ENCODE results near the gene SLC2A9.

Gene SLC2A9

DNA sequence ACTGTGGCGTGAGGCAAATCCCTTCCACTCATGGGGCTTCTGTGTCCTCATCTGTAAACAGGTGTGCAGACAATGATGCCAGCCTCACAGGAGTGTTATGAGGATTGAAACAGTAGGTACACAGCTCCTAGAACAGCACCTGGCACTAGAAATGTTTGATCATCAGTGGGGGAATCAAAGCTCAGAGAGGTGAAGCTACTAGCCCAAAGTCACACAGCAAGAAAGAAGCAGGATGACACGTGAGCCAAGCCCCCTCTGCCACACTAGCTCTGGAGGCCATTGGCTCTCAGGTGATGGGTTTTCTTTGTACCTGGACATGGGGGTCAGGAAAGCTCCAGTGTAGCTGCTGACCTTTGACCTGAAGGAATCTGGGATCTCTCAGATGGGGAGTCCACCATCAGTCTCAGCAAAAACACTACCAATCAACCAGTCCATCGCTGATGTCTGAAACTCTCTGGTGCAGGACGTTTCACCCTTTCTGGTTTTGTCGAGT, 13.4 kb upstream of the SLC2A9 start:
- Histone ChIP-seq H3K27ac (peak overlapping the region in 9 of 11 experiments; percentile 56 to 79 (median 73); a peak in 14 of 22 replicates), H3K4me3 (no peak overlapping the region), H3K4me2 (peak overlapping the region in 10 of 11 experiments; percentile 77 to 92 (median 86); a peak in 18 of 22 replicates), H3K4me1 (peaks cover 41 to 53% (median 45%) of the 10 kb centered on the region in 10 experiments), H3K9me3 (replicated peaks in 1 of 11) (no peaks in the 10 kb centered on the region), H3K9ac (peak overlapping the region in 2 of 11 experiments; percentile 56 to 57; a peak in 1 of 22 replicates), H4K20me1 (no peaks in the 10 kb centered on the region), H3K27me3 (no peaks in the 10 kb centered on the region), H3K36me3 (no peaks in the 10 kb centered on the region)
- no peak for TF ChIP-seq Cebpa-rat (IDR thresholded peaks at IDR 0.05)

DNA sequence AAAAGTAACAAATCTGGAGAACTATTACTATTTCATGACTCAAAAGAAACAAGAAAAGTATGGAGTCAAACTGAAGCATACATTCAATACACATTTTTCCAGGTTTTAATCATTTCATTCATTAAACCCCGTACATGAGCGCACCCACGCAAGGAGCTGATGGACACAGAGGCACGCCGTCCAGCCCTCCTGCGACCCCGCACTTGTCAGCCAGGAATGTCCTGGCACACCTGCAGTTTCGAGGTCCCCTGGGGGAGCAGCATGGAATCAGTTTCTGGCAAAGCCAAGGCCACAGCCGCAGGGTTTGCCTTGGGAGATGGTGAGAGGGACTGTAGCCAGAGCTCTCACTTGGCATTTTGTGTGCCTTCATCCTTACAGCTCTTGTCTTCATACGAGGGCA, 12.8 kb upstream of the SLC2A9 start:
- H3K4me1 ChIP-seq, result peaks cover 41 to 53% (median 45%) of the 10 kb centered on the region in 10 experiments
- H3K9ac ChIP-seq, result peak overlapping the region in 7 of 11 experiments; percentile 38 to 67 (median 56); a peak in 13 of 22 replicates
- H3K9me3 ChIP-seq (replicated peaks in 1 of 11), result no peaks in the 10 kb centered on the region
- H3K27me3 ChIP-seq, result no peaks in the 10 kb centered on the region
- no peak for TF ChIP-seq Cebpa-rat (IDR thresholded peaks at IDR 0.05)
- peak overlapping the region; percentile 77 to 92 (median 85); a peak in 21 of 22 replicates for H3K4me2 ChIP-seq
- H3K27ac ChIP-seq, result peak overlapping the region in 10 of 11 experiments; percentile 31 to 79 (median 72); a peak in 19 of 22 replicates
- H3K36me3 ChIP-seq, result no peaks in the 10 kb centered on the region
- no peak overlapping the region for H3K4me3 ChIP-seq
- H4K20me1 ChIP-seq, result no peaks in the 10 kb centered on the region

DNA sequence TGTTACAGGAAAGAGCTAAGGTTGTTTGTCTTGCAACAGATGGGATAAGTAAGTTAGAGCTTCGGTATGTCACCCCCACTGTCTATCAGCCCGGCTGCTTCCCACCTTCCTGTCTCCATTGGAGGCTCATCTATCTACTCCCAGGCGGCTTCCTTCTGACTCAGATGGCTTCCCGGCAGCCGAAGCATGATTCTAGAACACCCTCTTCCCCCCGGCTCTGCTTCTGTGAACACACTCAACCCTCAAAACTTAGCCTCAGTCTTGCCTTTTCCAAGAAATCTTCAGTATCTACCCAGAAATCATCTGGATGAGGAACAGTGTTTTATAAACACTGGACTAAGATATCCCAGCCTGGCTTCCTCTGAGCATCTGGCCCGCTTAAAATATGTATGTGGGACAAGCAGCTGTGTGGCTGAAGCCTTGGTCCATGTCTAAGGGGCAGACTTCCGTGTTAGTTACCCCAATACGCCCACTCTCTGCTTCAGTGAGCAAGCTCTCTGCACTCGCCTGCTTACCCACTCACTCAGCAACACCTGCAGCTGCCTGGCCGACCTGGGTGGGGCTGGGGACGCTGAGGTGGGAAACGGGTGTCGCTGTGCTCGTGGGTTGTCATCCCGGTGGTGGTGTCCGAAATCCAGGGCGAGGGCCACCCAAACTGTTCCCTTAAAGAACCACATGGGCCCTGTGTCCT, 12.0 kb upstream of the SLC2A9 start:
- peaks cover 41 to 56% (median 45%) of the 10 kb centered on the region in 10 experiments for H3K4me1 ChIP-seq
- TF ChIP-seq Cebpa-rat (IDR thresholded peaks at IDR 0.05), result no peak
- peak overlapping the region in 4 of 10 experiments; percentile 1 to 29 (median 25); a peak in 4 of 20 replicates for H3K4me3 ChIP-seq
- peak overlapping the region; percentile 12 to 67 (median 46); a peak in 20 of 22 replicates for H3K9ac ChIP-seq
- peak overlapping the region; percentile 31 to 79 (median 70); a peak in 20 of 22 replicates for H3K27ac ChIP-seq
- H3K4me2 ChIP-seq, result peak overlapping the region; percentile 77 to 92 (median 85)
- no peaks in the 10 kb centered on the region for H3K36me3 ChIP-seq
- no peaks in the 10 kb centered on the region for H3K9me3 ChIP-seq (replicated peaks in 1 of 11)
- no peaks in the 10 kb centered on the region for H3K27me3 ChIP-seq
- H4K20me1 ChIP-seq, result no peaks in the 10 kb centered on the region

DNA sequence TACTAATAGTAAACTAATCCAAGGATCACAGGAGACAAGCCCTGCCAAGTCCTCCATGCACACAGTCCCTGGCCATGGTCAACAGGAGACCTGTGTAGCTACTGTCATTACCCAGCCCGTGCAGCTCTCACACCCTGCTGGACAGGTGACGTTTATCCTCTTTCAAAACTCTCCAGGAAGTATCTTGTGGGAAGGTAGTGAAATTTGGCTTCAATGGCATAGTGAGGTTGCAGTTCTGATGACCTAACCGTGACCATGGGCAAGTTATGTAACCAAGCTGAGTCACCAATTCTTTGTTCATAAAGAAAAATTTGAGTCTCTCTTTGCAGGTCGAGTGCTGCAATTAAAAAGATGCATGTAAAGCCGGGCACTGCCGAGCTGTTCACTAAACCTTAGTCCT, 11.3 kb upstream of the SLC2A9 start:
- peak in 7 of 11 experiments; percentile 17 to 64 (median 38); a peak in 6 of 22 replicates for TF ChIP-seq Cebpa-rat (IDR thresholded peaks at IDR 0.05)
- Histone ChIP-seq H3K9ac (peak overlapping the region in 8 of 11 experiments; percentile 38 to 67 (median 51); a peak in 12 of 22 replicates), H3K27me3 (no peaks in the 10 kb centered on the region), H3K9me3 (replicated peaks in 1 of 11) (no peaks in the 10 kb centered on the region), H4K20me1 (no peaks in the 10 kb centered on the region), H3K36me3 (no peaks in the 10 kb centered on the region), H3K4me3 (peak overlapping the region in 3 of 10 experiments; percentile 25 to 29 (median 25); a peak in 3 of 20 replicates), H3K4me2 (peak overlapping the region; percentile 77 to 92 (median 85)), H3K27ac (peak overlapping the region in 10 of 11 experiments; percentile 39 to 79 (median 72); a peak in 20 of 22 replicates), H3K4me1 (peaks cover 41 to 56% (median 45%) of the 10 kb centered on the region in 10 experiments)

DNA sequence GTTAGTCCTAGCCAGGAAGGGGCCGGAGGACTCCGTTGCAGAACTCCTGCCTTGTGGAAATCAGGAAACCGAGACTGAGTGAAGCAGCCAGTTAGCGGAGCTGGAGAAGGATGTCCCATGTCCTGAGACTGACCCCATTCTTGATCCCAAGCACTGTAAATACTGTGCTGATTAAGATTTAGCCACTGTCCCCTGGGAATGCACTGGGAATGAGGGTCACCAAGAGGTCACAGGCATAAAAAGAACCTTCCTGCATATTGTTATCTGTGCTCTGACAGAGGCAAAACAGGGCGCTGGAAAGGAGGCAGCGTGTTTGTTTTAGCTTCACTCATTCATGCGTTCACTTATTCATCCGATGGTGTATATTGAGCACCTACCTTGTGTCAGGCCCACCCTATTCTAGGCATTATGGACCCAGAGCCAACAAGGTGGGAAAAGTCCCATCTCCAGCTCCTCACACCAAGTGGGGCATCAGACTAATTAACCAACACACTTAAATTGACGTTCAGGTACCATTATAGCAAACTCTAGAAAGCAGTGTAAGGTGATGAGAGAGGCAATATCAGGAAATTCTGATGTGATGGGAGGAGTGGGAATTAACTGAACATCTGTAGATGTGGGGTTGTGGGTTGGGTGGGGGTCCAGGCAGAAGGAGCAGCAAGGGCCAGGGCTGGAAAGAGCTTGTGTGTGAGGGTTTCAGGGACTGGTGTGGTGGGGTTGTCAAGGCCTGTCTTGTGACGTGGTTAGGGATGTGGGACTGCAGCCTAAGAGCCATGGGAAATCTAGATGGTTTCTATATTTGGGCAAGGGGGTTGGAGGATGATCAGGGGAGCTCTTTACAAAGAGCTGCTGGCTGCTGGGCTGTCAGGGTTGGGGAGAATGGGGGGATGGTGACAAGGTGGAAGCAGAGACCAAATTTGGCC, 10.6 kb upstream of the SLC2A9 start:
- H3K4me2 ChIP-seq, result peak overlapping the region; percentile 77 to 92 (median 85)
- H3K4me3 ChIP-seq, result peak overlapping the region in 2 of 10 experiments; percentile 25; a peak in 1 of 20 replicates
- H3K27me3 ChIP-seq, result no peaks in the 10 kb centered on the region
- no peaks in the 10 kb centered on the region for H3K9me3 ChIP-seq (replicated peaks in 1 of 11)
- peaks cover 41 to 56% (median 45%) of the 10 kb centered on the region in 10 experiments for H3K4me1 ChIP-seq
- TF ChIP-seq Cebpa-rat (IDR thresholded peaks at IDR 0.05), result no peak
- H4K20me1 ChIP-seq, result no peaks in the 10 kb centered on the region
- no peak overlapping the region for H3K9ac ChIP-seq
- H3K27ac ChIP-seq, result peak overlapping the region in 10 of 11 experiments; percentile 4 to 79 (median 72); a peak in 19 of 22 replicates
- H3K36me3 ChIP-seq, result no peaks in the 10 kb centered on the region

DNA sequence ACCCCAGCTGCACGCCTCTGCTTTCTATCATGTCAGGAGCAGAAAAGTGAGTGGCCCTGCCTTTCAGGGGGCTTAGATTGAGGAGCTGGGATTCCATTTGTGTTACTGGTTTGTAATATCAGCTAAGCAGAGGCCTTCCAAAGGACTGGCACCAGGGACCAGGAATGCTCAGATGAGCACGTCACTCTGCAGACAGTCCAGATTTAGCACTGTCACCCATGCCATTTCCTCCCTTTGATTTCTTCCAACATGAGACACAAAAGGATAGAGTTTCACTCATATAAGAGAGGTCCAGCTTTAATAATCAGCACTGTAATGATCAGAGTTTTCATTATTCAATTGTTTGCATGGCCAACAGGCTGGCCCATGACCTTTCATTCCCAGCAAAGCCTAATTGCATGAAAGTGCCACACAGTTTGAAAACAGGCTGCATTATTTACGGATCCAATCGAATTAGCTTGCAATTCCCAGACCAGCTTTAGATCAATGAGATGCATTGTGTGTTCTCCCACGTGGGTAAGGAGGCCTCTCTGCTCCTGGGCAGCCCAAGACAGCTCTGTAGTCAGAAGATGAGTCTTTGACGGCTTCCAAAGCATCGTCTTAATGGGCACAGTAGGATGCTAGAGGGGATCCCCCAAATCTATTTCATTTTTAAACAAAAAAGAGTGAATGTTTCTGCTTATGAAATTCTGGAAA, 9.8 kb upstream of the SLC2A9 start:
- peak overlapping the region in 7 of 11 experiments; percentile 56 to 79 (median 73); a peak in 10 of 22 replicates for H3K27ac ChIP-seq
- H3K4me2 ChIP-seq, result peak overlapping the region; percentile 77 to 92 (median 85)
- H3K36me3 ChIP-seq, result no peaks in the 10 kb centered on the region
- TF ChIP-seq Cebpa-rat (IDR thresholded peaks at IDR 0.05), result no peak
- no peaks in the 10 kb centered on the region for H3K27me3 ChIP-seq
- peaks cover 42 to 61% (median 46%) of the 10 kb centered on the region in 10 experiments for H3K4me1 ChIP-seq
- H4K20me1 ChIP-seq, result no peaks in the 10 kb centered on the region
- H3K9ac ChIP-seq, result no peak overlapping the region
- no peaks in the 10 kb centered on the region for H3K9me3 ChIP-seq (replicated peaks in 1 of 11)
- no peak overlapping the region for H3K4me3 ChIP-seq

DNA sequence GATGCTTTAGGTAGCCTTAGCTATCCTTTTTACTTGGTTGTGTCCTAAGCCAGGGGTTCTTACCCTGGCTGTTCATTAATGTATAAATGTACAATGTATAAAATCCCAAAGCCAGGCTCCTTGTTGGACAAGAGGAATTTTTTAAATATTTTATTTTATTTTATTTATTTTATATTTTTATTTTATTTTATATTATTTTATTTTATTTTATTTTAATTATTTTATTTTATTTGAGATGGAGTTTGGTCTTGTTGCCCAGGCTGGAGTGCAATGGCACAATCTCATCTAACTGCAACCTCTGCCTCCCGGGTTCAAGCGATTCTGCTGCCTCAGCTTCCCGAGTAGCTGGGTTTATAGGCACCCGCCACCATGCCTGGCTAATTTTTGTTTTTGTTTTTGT, 8.1 kb upstream of the SLC2A9 start:
- H3K27me3 ChIP-seq, result no peaks in the 10 kb centered on the region
- no peak overlapping the region for H3K4me3 ChIP-seq
- H4K20me1 ChIP-seq, result no peaks in the 10 kb centered on the region
- no peaks in the 10 kb centered on the region for H3K9me3 ChIP-seq (replicated peaks in 1 of 11)
- no peak overlapping the region for H3K27ac ChIP-seq
- H3K9ac ChIP-seq, result no peak overlapping the region
- no peak overlapping the region for H3K4me2 ChIP-seq
- H3K36me3 ChIP-seq, result no peaks in the 10 kb centered on the region
- H3K4me1 ChIP-seq, result peaks cover 50 to 67% (median 59%) of the 10 kb centered on the region in 10 experiments
- no peak for TF ChIP-seq Cebpa-rat (IDR thresholded peaks at IDR 0.05)

DNA sequence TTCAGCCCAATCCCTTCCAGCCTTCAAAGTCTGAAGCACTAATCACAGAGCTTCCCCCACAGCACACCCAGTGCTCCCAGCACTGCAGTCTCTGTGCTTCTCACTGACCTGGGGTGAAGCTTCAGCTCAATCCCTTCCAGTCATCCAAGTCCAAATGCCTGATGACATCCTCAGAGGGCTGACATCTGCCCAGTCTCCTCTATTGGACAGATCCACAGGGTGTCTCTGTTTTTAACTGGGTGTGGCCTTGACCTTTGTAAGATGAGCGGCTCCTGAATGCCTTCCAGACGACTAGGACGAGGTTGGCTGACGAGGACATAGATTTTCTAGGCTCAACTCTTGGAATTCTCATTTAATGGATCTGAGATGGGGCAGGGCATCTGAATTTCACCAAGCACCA, 7.6 kb upstream of the SLC2A9 start:
- Histone ChIP-seq H3K36me3 (no peaks in the 10 kb centered on the region), H3K9ac (no peak overlapping the region), H3K9me3 (replicated peaks in 1 of 11) (no peaks in the 10 kb centered on the region), H3K4me3 (no peak overlapping the region), H3K4me1 (peaks cover 50 to 67% (median 59%) of the 10 kb centered on the region in 10 experiments), H4K20me1 (no peaks in the 10 kb centered on the region), H3K27me3 (no peaks in the 10 kb centered on the region), H3K4me2 (no peak overlapping the region), H3K27ac (no peak overlapping the region)
- TF ChIP-seq Cebpa-rat (IDR thresholded peaks at IDR 0.05), result no peak

All from BLaER1 treated with 17β-estradiol and CSF1 and Interleukin-3, amounts not matched to agents 10 nM and 100 nM (cell line).